ENCODE results near the gene MXRA5. TPM values are rescaled to one million over a fixed set of nuclear protein-coding genes. Genes with fewer than 3 reads are reported as not detected.

MXRA5 gene
- total RNA-seq, 4 donors from 2014 or later: 0.02 to 0.26 TPM; not detected in 2

GRCh38 chrX:3268829-3269228, 77.6 kb downstream of the MXRA5 start:
- H3K9me3 ChIP-seq: no peaks in the 10 kb centered on the region
- H3K36me3 ChIP-seq: no peaks in the 10 kb centered on the region
- DNase-seq: no peak
- H3K4me1 ChIP-seq: no peaks in the 10 kb centered on the region
- in situ Hi-C loops (cut with MboI; ENCODE audit: low sequenced_read_pairs in 4 of 4) (no loop called here), intact Hi-C loops (cut with DNase I; ENCODE audit: low total_unique reads) (no loop called here)
- H3K27ac ChIP-seq: no peak overlapping the region
- TF ChIP-seq POLR2A (IDR thresholded peaks at IDR 0.05): no peak
- no peak for TF ChIP-seq CTCF (IDR thresholded peaks at IDR 0.05 in 4 of 5, conservative IDR thresholded peaks at IDR 0.05 in 1 of 5)
- no peaks in the 10 kb centered on the region for H3K27me3 ChIP-seq
- no peak overlapping the region for H3K4me3 ChIP-seq
- ATAC-seq: no peak

GRCh38 chrX:3263681-3264126, 82.7 kb downstream of the MXRA5 start:
- no peaks in the 10 kb centered on the region for H3K9me3 ChIP-seq
- in situ Hi-C loops (cut with MboI; ENCODE audit: low sequenced_read_pairs in 4 of 4): no loop called here
- TF ChIP-seq POLR2A (IDR thresholded peaks at IDR 0.05) (no peak), CTCF (IDR thresholded peaks at IDR 0.05 in 4 of 5, conservative IDR thresholded peaks at IDR 0.05 in 1 of 5) (no peak)
- intact Hi-C loops (cut with DNase I; ENCODE audit: low total_unique reads): no loop called here
- ATAC-seq: no peak
- no peaks in the 10 kb centered on the region for H3K4me1 ChIP-seq
- H3K27me3 ChIP-seq: no peaks in the 10 kb centered on the region
- no peak for DNase-seq
- H3K4me3 ChIP-seq: no peak overlapping the region
- H3K27ac ChIP-seq: no peak overlapping the region
- H3K36me3 ChIP-seq: no peaks in the 10 kb centered on the region

GRCh38 chrX:3262901-3263300, 83.6 kb downstream of the MXRA5 start:
- no peak for TF ChIP-seq CTCF (IDR thresholded peaks at IDR 0.05 in 4 of 5, conservative IDR thresholded peaks at IDR 0.05 in 1 of 5)
- TF ChIP-seq POLR2A (IDR thresholded peaks at IDR 0.05): no peak
- intact Hi-C loops (cut with DNase I; ENCODE audit: low total_unique reads) (no loop called here), in situ Hi-C loops (cut with MboI; ENCODE audit: low sequenced_read_pairs in 4 of 4) (no loop called here)
- Histone ChIP-seq H3K4me1 (no peaks in the 10 kb centered on the region), H3K9me3 (no peaks in the 10 kb centered on the region), H3K27ac (no peak overlapping the region), H3K27me3 (no peaks in the 10 kb centered on the region), H3K4me3 (no peak overlapping the region), H3K36me3 (no peaks in the 10 kb centered on the region)
- DNase-seq (no peak), ATAC-seq (no peak)

All from gastrocnemius medialis (tissue), 4 donors.